ENCODE results near the gene SH3RF3. TPM values are rescaled to one million over a fixed set of nuclear protein-coding genes. Genes with fewer than 3 reads are reported as not detected.

The SH3RF3 gene
- polyA plus RNA-seq, 5 donors, result 6.1 to 8.9 (median 7.3) TPM

- DNase-seq, result no peak
These were observed 153.4 kb downstream of the SH3RF3 start for GRCh38 chr2:109282360-109282759.

GRCh38 chr2:109282865-109283264 is 153.9 kb downstream of the SH3RF3 start:
- DNase-seq, result no peak

- peak; percentile 73 to 80 for DNase-seq
These were observed 155.8 kb downstream of the SH3RF3 start for GRCh38 chr2:109284826-109285225.

GRCh38 chr2:109285244-109285651 is 156.2 kb downstream of the SH3RF3 start:
- DNase-seq, result no peak

- no peak for DNase-seq
These were observed 158.4 kb downstream of the SH3RF3 start for GRCh38 chr2:109287413-109287812.

GRCh38 chr2:109287838-109288237 is 158.8 kb downstream of the SH3RF3 start:
- DNase-seq, result no peak

GRCh38 chr2:109288544-109289368 is 159.8 kb downstream of the SH3RF3 start:
- no peak for DNase-seq

- DNase-seq, result no peak
These were observed 160.7 kb downstream of the SH3RF3 start for GRCh38 chr2:109289504-109290222.

- DNase-seq, result no peak
These were observed 162.1 kb downstream of the SH3RF3 start for GRCh38 chr2:109290887-109291643.

- no peak for DNase-seq
These were observed 163.4 kb downstream of the SH3RF3 start for GRCh38 chr2:109292386-109292785.

GRCh38 chr2:109293663-109294062 is 164.7 kb downstream of the SH3RF3 start:
- DNase-seq, result no peak

- DNase-seq, result no peak
These were observed 165.5 kb downstream of the SH3RF3 start for GRCh38 chr2:109294523-109294922.

- no peak for DNase-seq
These were observed 166.2 kb downstream of the SH3RF3 start for GRCh38 chr2:109295070-109295780.

GRCh38 chr2:109295781-109296117 is 166.7 kb downstream of the SH3RF3 start:
- no peak for DNase-seq

GRCh38 chr2:109297566-109298490 is 168.8 kb downstream of the SH3RF3 start:
- no peak for DNase-seq

- DNase-seq, result no peak
These were observed 169.8 kb downstream of the SH3RF3 start for GRCh38 chr2:109298851-109299250.

- no peak for DNase-seq
These were observed 170.5 kb downstream of the SH3RF3 start for GRCh38 chr2:109299536-109299935.

- no peak for DNase-seq
These were observed 171.6 kb downstream of the SH3RF3 start for GRCh38 chr2:109300582-109300981.

GRCh38 chr2:109301746-109302145 is 172.7 kb downstream of the SH3RF3 start:
- no peak for DNase-seq

- no peak for DNase-seq
These were observed 173.3 kb downstream of the SH3RF3 start for GRCh38 chr2:109302319-109302718.

- DNase-seq, result no peak
These were observed 175.2 kb downstream of the SH3RF3 start for GRCh38 chr2:109304242-109304641.

Measured in right lung (tissue), 5 donors.